AG10803 (cell line): ENCODE measurements around the gene NUP98.

Source experiments
- DNase-seq: peaks from one replicate; pipeline ENCODE4 v3.0.0; 2010; ENCODE audit warnings: low read depth
- H3K4me3 ChIP-seq: 2 replicates; pipeline ENCODE4 v1.5.1; 2011; ENCODE audit warnings: mild to moderate bottlenecking, low read length, control low read depth
- CTCF ChIP-seq: conservative IDR thresholded peaks from 2 replicates; pipeline ENCODE4 v1.5.1; 2011; ENCODE audit warnings: mild to moderate bottlenecking, low read length, control low read depth, inconsistent platforms

The NUP98 gene

GRCh38 chr11:3710485-3711259 is 86.7 kb downstream of the NUP98 start:
- DNase-seq, result peak; percentile 70
- no peak for TF ChIP-seq CTCF
- no peak overlapping the region for H3K4me3 ChIP-seq

- peak; percentile 65 for DNase-seq
- no peak for TF ChIP-seq CTCF
- no peak overlapping the region for H3K4me3 ChIP-seq
These were observed 87.4 kb downstream of the NUP98 start for GRCh38 chr11:3709977-3710376.

GRCh38 chr11:3707176-3707575 is 90.2 kb downstream of the NUP98 start:
- peak; percentile 55 for DNase-seq
- no peak for TF ChIP-seq CTCF
- H3K4me3 ChIP-seq, result no peak overlapping the region

GRCh38 chr11:3703383-3703782 is 94.0 kb downstream of the NUP98 start:
- TF ChIP-seq CTCF, result no peak
- DNase-seq, result no peak
- no peak overlapping the region for H3K4me3 ChIP-seq

GRCh38 chr11:3700910-3701309 is 96.4 kb downstream of the NUP98 start:
- no peak overlapping the region for H3K4me3 ChIP-seq
- DNase-seq, result no peak
- no peak for TF ChIP-seq CTCF

GRCh38 chr11:3700410-3700809 is 96.9 kb downstream of the NUP98 start:
- TF ChIP-seq CTCF, result no peak
- no peak for DNase-seq

GRCh38 chr11:3686751-3687150 is 110.6 kb downstream of the NUP98 start:
- no peak for TF ChIP-seq CTCF
- DNase-seq, result no peak

More at GRCh38 chr11:3700410-3700809, 96.9 kb downstream of the NUP98 start:
- H3K4me3 ChIP-seq, result no peak overlapping the region

More at GRCh38 chr11:3686751-3687150, 110.6 kb downstream of the NUP98 start:
- no peak overlapping the region for H3K4me3 ChIP-seq
